ENCODE measurements around the gene EMC1. TPM values are rescaled to one million over a fixed set of nuclear protein-coding genes. Genes with fewer than 3 reads are reported as not detected.
"Not testable (repeated sequence)": the region's sequence is repeated elsewhere in the genome, so short reads cannot be mapped to it uniquely, and the experiment has no call there.

EMC1 gene
- 10 to 100 TPM; 33.9 to 35.0 TPM for total RNA-seq
- polyA plus RNA-seq, result 10 to 100 TPM; 14.0 to 19.1 TPM
- long read RNA-seq, donor 1, full-length matches to known transcripts, result 38 of 66 reads
- long read RNA-seq, donor 1, partial matches to known transcripts, result 15 of 66 reads
- long read RNA-seq, donor 1, other reads (novel, unspliced or antisense), result 13 of 66 reads
- long read RNA-seq, donor 2, full-length matches to known transcripts, result 15 of 26 reads
- long read RNA-seq, donor 2, partial matches to known transcripts, result 4 of 26 reads
- long read RNA-seq, donor 2, other reads (novel, unspliced or antisense), result 7 of 26 reads

GRCh38 chr1:19251305-19252196, at the start of gene EMC1, which contains the start of gene MRTO4:
Gene EMC1, minus strand, starts transcription at chr1:19251524. Its CDS starts 15 bp downstream, at chr1:19251509.
Gene MRTO4, plus strand, starts transcription at chr1:19251805. Its CDS starts 31 bp downstream, at chr1:19251836.
- intact Hi-C loops (cut with DNase I), result loop anchor here in 1 of 2 donors (10.0 kb wide), 1 partner anchor 403 kb away; no protein-coding TSS in a partner anchor
- H3K9me3 ChIP-seq (ENCODE audit: control insufficient read depth, low read length), result no peaks in the 10 kb centered on the region
- no peaks in the 10 kb centered on the region for H3K27me3 ChIP-seq (ENCODE audit: control insufficient read depth in 1 of 2, insufficient read depth in 2 of 2, low read length in 1 of 2)
- peaks cover 0 to 1% of the 10 kb centered on the region in 2 donors for H3K4me1 ChIP-seq (ENCODE audit: control insufficient read depth in 1 of 2, insufficient read depth in 2 of 2, low read length in 2 of 2)
- peaks cover under 1 to 3% of the 10 kb centered on the region in 2 donors for H3K36me3 ChIP-seq (ENCODE audit: control insufficient read depth in 1 of 2, insufficient read depth in 2 of 2, low read length in 1 of 2)
- 0% methylated on average over 80 to 81 of the region's 81 CpGs for WGBS, 2 donors
- peak within 1 kb of the TSS in 1 of 2 donors; percentile 72 for H3K27ac ChIP-seq (ENCODE audit: low read depth in 1 of 2, low read length in 2 of 2)
- ATAC-seq (ENCODE audit: low FRiP score) (peak; percentile 96), DNase-seq (peak; percentile 90 to 97)
- peak within 1 kb of the TSS; percentile 51 to 87 for H3K4me3 ChIP-seq (ENCODE audit: low read length in 2 of 2)

GRCh38 chr1:19300211-19300610, 48.9 kb upstream of the EMC1 start:
- intact Hi-C loops (cut with DNase I), result no loop called here
- Histone ChIP-seq H3K27me3 (ENCODE audit: control insufficient read depth in 1 of 2, insufficient read depth in 2 of 2, low read length in 1 of 2) (no peaks in the 10 kb centered on the region), H3K9me3 (ENCODE audit: control insufficient read depth, low read length) (no peaks in the 10 kb centered on the region), H3K36me3 (ENCODE audit: control insufficient read depth in 1 of 2, insufficient read depth in 2 of 2, low read length in 1 of 2) (peaks cover 0 to 2% of the 10 kb centered on the region in 2 donors), H3K27ac (ENCODE audit: low read depth in 1 of 2, low read length in 2 of 2) (no peak overlapping the region), H3K4me1 (ENCODE audit: control insufficient read depth in 1 of 2, insufficient read depth in 2 of 2, low read length in 2 of 2) (no peaks in the 10 kb centered on the region), H3K4me3 (ENCODE audit: low read length in 2 of 2) (no peak overlapping the region)
- DNase-seq (no peak), ATAC-seq (ENCODE audit: low FRiP score) (no peak)
- WGBS, 2 donors, result 86 to 90% methylated on average over 2 of the region's 2 CpGs

- H3K36me3 ChIP-seq (ENCODE audit: control insufficient read depth in 1 of 2, insufficient read depth in 2 of 2, low read length in 1 of 2), result no peaks in the 10 kb centered on the region
These were observed 43.3 kb upstream of the EMC1 start for GRCh38 chr1:19294638-19295037.

GRCh38 chr1:19289244-19289643, 37.9 kb upstream of the EMC1 start:
- DNase-seq, result no peak
- no peaks in the 10 kb centered on the region for H3K27me3 ChIP-seq (ENCODE audit: control insufficient read depth in 1 of 2, insufficient read depth in 2 of 2, low read length in 1 of 2)
- no peak overlapping the region for H3K27ac ChIP-seq (ENCODE audit: low read depth in 1 of 2, low read length in 2 of 2)
- H3K4me1 ChIP-seq (ENCODE audit: control insufficient read depth in 1 of 2, insufficient read depth in 2 of 2, low read length in 2 of 2), result no peaks in the 10 kb centered on the region
- intact Hi-C loops (cut with DNase I), result no loop called here
- peak overlapping the region in 1 of 2 donors; percentile 71 for H3K4me3 ChIP-seq (ENCODE audit: low read length in 2 of 2)
- ATAC-seq (ENCODE audit: low FRiP score), result no peak
- no peaks in the 10 kb centered on the region for H3K36me3 ChIP-seq (ENCODE audit: control insufficient read depth in 1 of 2, insufficient read depth in 2 of 2, low read length in 1 of 2)
- WGBS, 2 donors, result 6 to 22% methylated on average over 2 of the region's 2 CpGs
- no peaks in the 10 kb centered on the region for H3K9me3 ChIP-seq (ENCODE audit: control insufficient read depth, low read length)

More at GRCh38 chr1:19294638-19295037, 43.3 kb upstream of the EMC1 start:
- Histone ChIP-seq H3K27ac (ENCODE audit: low read depth in 1 of 2, low read length in 2 of 2) (no peak overlapping the region), H3K9me3 (ENCODE audit: control insufficient read depth, low read length) (no peaks in the 10 kb centered on the region), H3K27me3 (ENCODE audit: control insufficient read depth in 1 of 2, insufficient read depth in 2 of 2, low read length in 1 of 2) (no peaks in the 10 kb centered on the region), H3K4me3 (ENCODE audit: low read length in 2 of 2) (no peak overlapping the region), H3K4me1 (ENCODE audit: control insufficient read depth in 1 of 2, insufficient read depth in 2 of 2, low read length in 2 of 2) (no peaks in the 10 kb centered on the region)
- WGBS, 2 donors, result 96 to 100% methylated on average over 2 of the region's 2 CpGs
- intact Hi-C loops (cut with DNase I), result no loop called here
- DNase-seq (no peak), ATAC-seq (ENCODE audit: low FRiP score) (no peak)

- 9 to 10% methylated on average over 48 to 76 of the region's 82 CpGs for WGBS, 2 donors
- intact Hi-C loops (cut with DNase I); H3K36me3 ChIP-seq (ENCODE audit: control insufficient read depth in 1 of 2, insufficient read depth in 2 of 2, low read length in 1 of 2); H3K9me3 ChIP-seq (ENCODE audit: control insufficient read depth, low read length); H3K27ac ChIP-seq (ENCODE audit: low read depth in 1 of 2, low read length in 2 of 2); H3K4me1 ChIP-seq (ENCODE audit: control insufficient read depth in 1 of 2, insufficient read depth in 2 of 2, low read length in 2 of 2); H3K27me3 ChIP-seq (ENCODE audit: control insufficient read depth in 1 of 2, insufficient read depth in 2 of 2, low read length in 1 of 2): not testable (repeated sequence)
- peak; percentile 79 for ATAC-seq (ENCODE audit: low FRiP score)
- H3K4me3 ChIP-seq (ENCODE audit: low read length in 2 of 2), result peak within 1 kb of the TSS; percentile 22 to 71
- DNase-seq, result peak; percentile 63 to 86
These were observed 37.3 kb upstream of the EMC1 start, which contains the start of gene AKR7A3 for GRCh38 chr1:19288324-19289241. Gene AKR7A3, minus strand, starts transcription at chr1:19288770. Its CDS starts 61 bp downstream, at chr1:19288709.

GRCh38 chr1:19287436-19288185, 36.3 kb upstream of the EMC1 start:
- no peaks in the 10 kb centered on the region for H3K27me3 ChIP-seq (ENCODE audit: control insufficient read depth in 1 of 2, insufficient read depth in 2 of 2, low read length in 1 of 2)
- WGBS, 2 donors, result 95% methylated on average over 13 of the region's 13 CpGs
- H3K4me1 ChIP-seq (ENCODE audit: control insufficient read depth in 1 of 2, insufficient read depth in 2 of 2, low read length in 2 of 2), result no peaks in the 10 kb centered on the region
- H3K4me3 ChIP-seq (ENCODE audit: low read length in 2 of 2), result no peak overlapping the region
- no peaks in the 10 kb centered on the region for H3K9me3 ChIP-seq (ENCODE audit: control insufficient read depth, low read length)
- no peak for DNase-seq
- intact Hi-C loops (cut with DNase I), result no loop called here
- H3K36me3 ChIP-seq (ENCODE audit: control insufficient read depth in 1 of 2, insufficient read depth in 2 of 2, low read length in 1 of 2), result no peaks in the 10 kb centered on the region
- ATAC-seq (ENCODE audit: low FRiP score), result no peak
- no peak overlapping the region for H3K27ac ChIP-seq (ENCODE audit: low read depth in 1 of 2, low read length in 2 of 2)

- H3K4me1 ChIP-seq (ENCODE audit: control insufficient read depth in 1 of 2, insufficient read depth in 2 of 2, low read length in 2 of 2); H3K9me3 ChIP-seq (ENCODE audit: control insufficient read depth, low read length); ATAC-seq (ENCODE audit: low FRiP score); H3K4me3 ChIP-seq (ENCODE audit: low read length in 2 of 2); H3K36me3 ChIP-seq (ENCODE audit: control insufficient read depth in 1 of 2, insufficient read depth in 2 of 2, low read length in 1 of 2); DNase-seq; intact Hi-C loops (cut with DNase I); H3K27ac ChIP-seq (ENCODE audit: low read depth in 1 of 2, low read length in 2 of 2); H3K27me3 ChIP-seq (ENCODE audit: control insufficient read depth in 1 of 2, insufficient read depth in 2 of 2, low read length in 1 of 2): not testable (repeated sequence)
- WGBS, 2 donors, result 78 to 92% methylated on average over 3 of the region's 3 CpGs
These were observed 34.5 kb upstream of the EMC1 start for GRCh38 chr1:19285807-19286206.

All from aorta (tissue), 5 donors.